DOHH2 (cell line): ENCODE data around the gene ADARB1.

Experiments used
- H3F3A ChIP-seq: fragments of 200-600 bp; sonication (generic), shearing (Covaris generic); 2 replicates; pipeline ENCODE4 v1.6.0; 2016; ENCODE audit warnings: antibody characterized with exemption, mild to moderate bottlenecking; ENCODE audit not compliant: control insufficient read depth, insufficient read depth
- H3K27ac ChIP-seq: fragments of 200-600 bp; sonication (generic); 2 replicates; pipeline ENCODE4 v1.5.1; 2014; ENCODE audit warnings: low read depth, mild to moderate bottlenecking, low read length, moderate library complexity
- H3K27me3 ChIP-seq: fragments of 200-600 bp; sonication (generic); 2 replicates; pipeline ENCODE4 v1.6.1; 2014; ENCODE audit warnings: mild to moderate bottlenecking, low read length, mixed read lengths; ENCODE audit not compliant: control insufficient read depth
- H3K36me3 ChIP-seq: fragments of 200-600 bp; sonication (generic); 2 replicates; pipeline ENCODE4 v1.6.1; 2014; ENCODE audit warnings: mild to moderate bottlenecking, low read length, moderate library complexity, mixed read lengths; ENCODE audit not compliant: control insufficient read depth
- H3K4me1 ChIP-seq: fragments of 200-600 bp; sonication (generic); 2 replicates; pipeline ENCODE4 v1.6.1; 2014; ENCODE audit warnings: mild to moderate bottlenecking, low read length, mixed read lengths; ENCODE audit not compliant: control insufficient read depth
- H3K4me2 ChIP-seq: fragments of 200-600 bp; sonication (generic); 2 replicates; pipeline ENCODE4 v1.6.0; 2014; ENCODE audit warnings: mild to moderate bottlenecking, low read length, moderate library complexity
- H3K4me3 ChIP-seq: fragments of 200-600 bp; sonication (generic); 2 replicates; pipeline ENCODE4 v1.5.1; 2014; ENCODE audit warnings: mild to moderate bottlenecking, low read length, mixed read lengths
- H3K79me2 ChIP-seq: fragments of 200-600 bp; sonication (generic); 2 replicates; pipeline ENCODE4 v1.6.1; 2014; ENCODE audit warnings: mild to moderate bottlenecking, low read length, mixed read lengths; ENCODE audit not compliant: control insufficient read depth
- H3K9me2 ChIP-seq: fragments of 200-600 bp; sonication (generic); replicated peaks from 2 replicates; pipeline ENCODE4 v1.6.1; 2014; ENCODE audit warnings: mild to moderate bottlenecking, low read length, mixed read lengths; ENCODE audit not compliant: control insufficient read depth
- H3K9me3 ChIP-seq: fragments of 200-600 bp; sonication (generic); 2 replicates; pipeline ENCODE4 v1.6.1; 2014; ENCODE audit warnings: antibody characterized with exemption, low read length, mixed read lengths; ENCODE audit not compliant: control insufficient read depth, insufficient read depth
- H4K20me1 ChIP-seq: fragments of 200-600 bp; sonication (generic); 2 replicates; pipeline ENCODE4 v1.6.0; 2014; ENCODE audit warnings: low read depth, mild to moderate bottlenecking, antibody characterized with exemption, low read length, moderate library complexity; ENCODE audit not compliant: control insufficient read depth, insufficient read depth
- CTCF ChIP-seq: fragments of 200-600 bp; sonication (generic); IDR thresholded peaks from one replicate; pipeline ENCODE4 v1.5.1; 2014; ENCODE audit warnings: antibody characterized with exemption, mild to moderate bottlenecking, low read depth, low read length; ENCODE audit not compliant: poor library complexity, severe bottlenecking
- EZH2phosphoT487 ChIP-seq: fragments of 200-600 bp; sonication (generic); IDR thresholded peaks from 2 replicates; pipeline ENCODE4 v1.6.1; 2017; ENCODE audit warnings: borderline replicate concordance, mild to moderate bottlenecking, antibody characterized with exemption, low read length, moderate library complexity, mixed read lengths

ADARB1 gene

GRCh38 chr21:45081636-45082035, 7.3 kb downstream of the ADARB1 start:
- H3K79me2 ChIP-seq, result no peaks in the 10 kb centered on the region
- H3K36me3 ChIP-seq, result no peaks in the 10 kb centered on the region
- no peaks in the 10 kb centered on the region for H3K4me1 ChIP-seq
- no peaks in the 10 kb centered on the region for H3K9me2 ChIP-seq
- H4K20me1 ChIP-seq, result 0 out of 2 replicates have a peak, but pooled peaks cover 2% of the 10 kb centered on the region
- no peak overlapping the region for H3K4me2 ChIP-seq
- no peaks in the 10 kb centered on the region for H3F3A ChIP-seq
- H3K27ac ChIP-seq, result no peak overlapping the region
- H3K4me3 ChIP-seq, result no peak overlapping the region
- no peak for TF ChIP-seq CTCF
- no peak for TF ChIP-seq EZH2phosphoT487
- no peaks in the 10 kb centered on the region for H3K9me3 ChIP-seq
- peaks cover 67% of the 10 kb centered on the region for H3K27me3 ChIP-seq

GRCh38 chr21:45082736-45083135, 8.4 kb downstream of the ADARB1 start:
- Histone ChIP-seq H3K27ac (no peak overlapping the region), H3K4me3 (no peak overlapping the region), H3K79me2 (no peaks in the 10 kb centered on the region), H3K36me3 (no peaks in the 10 kb centered on the region), H3K4me2 (no peak overlapping the region), H3K9me3 (no peaks in the 10 kb centered on the region), H3K4me1 (no peaks in the 10 kb centered on the region), H3K9me2 (no peaks in the 10 kb centered on the region), H4K20me1 (peaks cover 2% of the 10 kb centered on the region; the same call in 1 of the 2 replicates), H3K27me3 (peaks cover 78% of the 10 kb centered on the region), H3F3A (no peaks in the 10 kb centered on the region)
- TF ChIP-seq EZH2phosphoT487 (no peak), CTCF (no peak)

DNA sequence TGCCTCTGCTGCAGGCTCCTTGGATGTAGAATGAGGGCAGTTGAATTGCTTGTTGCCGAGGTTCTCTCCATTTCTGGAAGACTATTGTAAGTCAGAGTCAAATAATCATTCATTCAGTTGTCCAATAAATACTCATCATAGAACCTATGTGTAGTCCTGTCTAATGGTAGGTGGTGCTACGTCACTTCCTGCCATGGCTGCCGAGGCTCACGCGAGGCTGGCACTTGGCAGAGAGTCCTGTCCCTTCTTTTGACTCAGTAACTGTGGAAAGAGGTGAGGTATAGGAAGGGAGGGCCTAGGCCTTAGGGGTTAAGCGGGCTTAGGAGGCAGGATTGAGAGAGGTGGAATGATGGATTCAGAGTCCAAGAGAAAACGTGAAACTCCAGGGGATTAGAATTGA, 9.7 kb downstream of the ADARB1 start:
- Histone ChIP-seq H3K9me3 (no peaks in the 10 kb centered on the region), H4K20me1 (peaks cover 2% of the 10 kb centered on the region; the same call in 1 of the 2 replicates), H3K36me3 (no peaks in the 10 kb centered on the region), H3K27ac (no peak overlapping the region), H3K79me2 (no peaks in the 10 kb centered on the region), H3K9me2 (no peaks in the 10 kb centered on the region), H3K27me3 (peaks cover 76% of the 10 kb centered on the region), H3F3A (no peaks in the 10 kb centered on the region), H3K4me1 (no peaks in the 10 kb centered on the region), H3K4me2 (no peak overlapping the region), H3K4me3 (no peak overlapping the region)
- TF ChIP-seq EZH2phosphoT487, result no peak
- no peak for TF ChIP-seq CTCF
